Neural cell (in vitro differentiated cells): ENCODE data around the gene CAP2. TPM values are rescaled to one million over a fixed set of nuclear protein-coding genes. Genes with fewer than 3 reads are reported as not detected.
"Not testable (repeated sequence)": the region's sequence is repeated elsewhere in the genome, so short reads cannot be mapped to it uniquely, and the experiment has no call there.

Experiments
- H2AFZ ChIP-seq: fragments of 200-600, 300-800 bp; sonication (generic), shearing (Covaris generic); 2 replicates; pipeline ENCODE4 v1.6.0; 2014; ENCODE audit warnings: low read depth, mild to moderate bottlenecking, antibody characterized with exemption, low read length, moderate library complexity
- H3F3A ChIP-seq: fragments of 200-600 bp; shearing (Covaris generic); 2 replicates; pipeline ENCODE4 v1.6.1; 2016; ENCODE audit warnings: mild to moderate bottlenecking, moderate library complexity, mixed read lengths, antibody characterized with exemption, low read length; ENCODE audit not compliant: insufficient read depth, poor library complexity, severe bottlenecking
- H3K27ac ChIP-seq: fragments of 200-600, 300-800 bp; sonication (generic), shearing (Covaris generic); 2 replicates; pipeline ENCODE4 v1.5.1; 2014; ENCODE audit warnings: mild to moderate bottlenecking, low read length, moderate library complexity
- H3K27me3 ChIP-seq: fragments of 300-800, 200-600 bp; sonication (generic), shearing (Covaris generic); 2 replicates; pipeline ENCODE4 v1.6.0; 2014; ENCODE audit warnings: mild to moderate bottlenecking, low read depth, low read length, moderate library complexity; ENCODE audit not compliant: insufficient read depth
- H3K36me3 ChIP-seq: fragments of 300-800, 200-600 bp; sonication (generic), shearing (Covaris generic); 2 replicates; pipeline ENCODE4 v1.5.1; 2014; ENCODE audit warnings: mild to moderate bottlenecking, antibody characterized with exemption, low read length, moderate library complexity; ENCODE audit not compliant: insufficient read depth
- H3K4me2 ChIP-seq: fragments of 300-800, 200-600 bp; sonication (generic), shearing (Covaris generic); 2 replicates; pipeline ENCODE4 v1.6.0; 2014; ENCODE audit warnings: mild to moderate bottlenecking, low read length
- H3K4me3 ChIP-seq: fragments of 300-800, 200-600 bp; sonication (generic), shearing (Covaris generic); 2 replicates; pipeline ENCODE4 v1.5.1; 2014; ENCODE audit warnings: mild to moderate bottlenecking, low read length, moderate library complexity
- H3K79me2 ChIP-seq: fragments of 200-600 bp; shearing (Covaris generic); replicated peaks from 2 replicates; pipeline ENCODE4 v1.6.0; 2014; ENCODE audit warnings: mild to moderate bottlenecking, low read length, moderate library complexity; ENCODE audit not compliant: insufficient read depth
- H3K9ac ChIP-seq: fragments of 300-800, 200-600 bp; sonication (generic), shearing (Covaris generic); 2 replicates; pipeline ENCODE4 v1.6.1; 2016; ENCODE audit warnings: mild to moderate bottlenecking, low read length, mixed read lengths
- H3K9me2 ChIP-seq: fragments of 200-600 bp; shearing (Covaris generic); 2 replicates; pipeline ENCODE4 v1.6.1; 2016; ENCODE audit warnings: mild to moderate bottlenecking, low read length, mixed read lengths; ENCODE audit not compliant: insufficient read depth
- H3K9me3 ChIP-seq: fragments of 200-600, 300-800 bp; sonication (generic), shearing (Covaris generic); 2 replicates; pipeline ENCODE4 v1.6.1; 2016; ENCODE audit warnings: mild to moderate bottlenecking, mixed run types, low read length, moderate library complexity, mixed read lengths
- H4K20me1 ChIP-seq: fragments of 200-600 bp; shearing (Covaris generic); 2 replicates; pipeline ENCODE4 v1.6.1; 2016; ENCODE audit warnings: mild to moderate bottlenecking, mixed run types; ENCODE audit not compliant: insufficient read depth
- EP300 ChIP-seq: fragments of 450-650 bp; conservative IDR thresholded peaks from 2 replicates; pipeline ENCODE4 v1.6.1; 2014; ENCODE audit warnings: antibody characterized with exemption, mild to moderate bottlenecking, moderate library complexity; ENCODE audit not compliant: poor library complexity, severe bottlenecking
- EZH2 ChIP-seq: fragments of 200-600, 300-800 bp; shearing (Covaris generic), sonication (generic); IDR thresholded peaks from 2 replicates; pipeline ENCODE4 v1.6.1; 2014; ENCODE audit warnings: antibody characterized with exemption, low read length, borderline replicate concordance, mild to moderate bottlenecking; ENCODE audit not compliant: insufficient read depth, poor library complexity, severe bottlenecking
- MXI1 ChIP-seq: fragments of 450-650 bp; conservative IDR thresholded peaks from 2 replicates; pipeline ENCODE4 v1.6.1; 2014; ENCODE audit warnings: antibody characterized with exemption, mild to moderate bottlenecking; ENCODE audit not compliant: poor library complexity, severe bottlenecking
- POLR2AphosphoS5 ChIP-seq: IDR thresholded peaks from 2 replicates; pipeline ENCODE4 v1.6.1; 2012
- RAD21 ChIP-seq: fragments of 450-650 bp; conservative IDR thresholded peaks from 2 replicates; pipeline ENCODE4 v1.6.1; 2014; ENCODE audit warnings: antibody characterized with exemption, mild to moderate bottlenecking, moderate library complexity
- SMC3 ChIP-seq: fragments of 450-650 bp; conservative IDR thresholded peaks from 2 replicates; pipeline ENCODE4 v1.6.1; 2014; ENCODE audit warnings: antibody characterized with exemption, mild to moderate bottlenecking, moderate library complexity; ENCODE audit not compliant: poor library complexity
- TAF1 ChIP-seq: IDR thresholded peaks from 2 replicates; pipeline ENCODE4 v1.6.1; 2012; ENCODE audit warnings: low read depth
- polyA plus RNA-seq: library from polyadenylated mRNA; depleted of rRNA; stranded (reverse); fragments of >200 nt; gene quantifications from 2 replicates; pipeline ENCODE4 v1.2.3, GENCODE V29; 2014
- TF ChIP-seq, protein P1 (sequence below): IDR thresholded peaks from 2 replicates; pipeline ENCODE4 v1.6.1; 2012; ENCODE audit warnings: borderline replicate concordance
- TF ChIP-seq, protein P2 (sequence below): fragments of 450-650 bp; IDR thresholded peaks from 2 replicates; pipeline ENCODE4 v1.5.1; 2014; ENCODE audit warnings: antibody characterized with exemption, mild to moderate bottlenecking, moderate library complexity; ENCODE audit not compliant: poor library complexity, severe bottlenecking

Gene CAP2
- polyA plus RNA-seq, 1 donor from 2014 or later: 13.4 TPM

DNA sequence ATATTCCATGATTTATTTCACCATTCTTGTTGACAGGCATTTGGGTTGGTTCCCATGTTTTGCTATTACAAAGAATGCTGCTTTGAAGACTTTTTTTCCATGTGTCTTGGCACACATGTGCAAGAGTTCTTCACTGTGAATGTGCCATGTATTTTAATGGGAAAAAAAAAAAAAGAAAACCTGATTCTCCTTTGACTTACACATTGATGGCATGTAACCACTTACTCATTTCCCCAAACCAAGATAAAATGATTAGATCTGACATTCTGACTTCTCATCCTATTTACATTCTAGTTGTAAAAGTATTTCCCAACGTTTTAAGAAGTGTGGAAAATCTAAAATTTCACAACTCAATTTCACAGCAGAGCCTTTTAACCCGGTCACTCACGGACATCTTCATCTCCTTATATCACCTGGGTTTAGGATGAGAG lies 4.4 kb downstream of the CAP2 start:
- Histone ChIP-seq H2AFZ (no peak overlapping the region), H4K20me1 (no peaks in the 10 kb centered on the region), H3K27me3 (no peaks in the 10 kb centered on the region), H3K4me3 (no peak overlapping the region), H3F3A (no peaks in the 10 kb centered on the region), H3K36me3 (no peaks in the 10 kb centered on the region), H3K27ac (no peak overlapping the region), H3K9me2 (no peaks in the 10 kb centered on the region), H3K4me2 (no peak overlapping the region), H3K79me2 (peaks cover 3% of the 10 kb centered on the region), H3K9ac (no peak overlapping the region), H3K9me3 (no peaks in the 10 kb centered on the region)
- TF ChIP-seq, protein P1, sequence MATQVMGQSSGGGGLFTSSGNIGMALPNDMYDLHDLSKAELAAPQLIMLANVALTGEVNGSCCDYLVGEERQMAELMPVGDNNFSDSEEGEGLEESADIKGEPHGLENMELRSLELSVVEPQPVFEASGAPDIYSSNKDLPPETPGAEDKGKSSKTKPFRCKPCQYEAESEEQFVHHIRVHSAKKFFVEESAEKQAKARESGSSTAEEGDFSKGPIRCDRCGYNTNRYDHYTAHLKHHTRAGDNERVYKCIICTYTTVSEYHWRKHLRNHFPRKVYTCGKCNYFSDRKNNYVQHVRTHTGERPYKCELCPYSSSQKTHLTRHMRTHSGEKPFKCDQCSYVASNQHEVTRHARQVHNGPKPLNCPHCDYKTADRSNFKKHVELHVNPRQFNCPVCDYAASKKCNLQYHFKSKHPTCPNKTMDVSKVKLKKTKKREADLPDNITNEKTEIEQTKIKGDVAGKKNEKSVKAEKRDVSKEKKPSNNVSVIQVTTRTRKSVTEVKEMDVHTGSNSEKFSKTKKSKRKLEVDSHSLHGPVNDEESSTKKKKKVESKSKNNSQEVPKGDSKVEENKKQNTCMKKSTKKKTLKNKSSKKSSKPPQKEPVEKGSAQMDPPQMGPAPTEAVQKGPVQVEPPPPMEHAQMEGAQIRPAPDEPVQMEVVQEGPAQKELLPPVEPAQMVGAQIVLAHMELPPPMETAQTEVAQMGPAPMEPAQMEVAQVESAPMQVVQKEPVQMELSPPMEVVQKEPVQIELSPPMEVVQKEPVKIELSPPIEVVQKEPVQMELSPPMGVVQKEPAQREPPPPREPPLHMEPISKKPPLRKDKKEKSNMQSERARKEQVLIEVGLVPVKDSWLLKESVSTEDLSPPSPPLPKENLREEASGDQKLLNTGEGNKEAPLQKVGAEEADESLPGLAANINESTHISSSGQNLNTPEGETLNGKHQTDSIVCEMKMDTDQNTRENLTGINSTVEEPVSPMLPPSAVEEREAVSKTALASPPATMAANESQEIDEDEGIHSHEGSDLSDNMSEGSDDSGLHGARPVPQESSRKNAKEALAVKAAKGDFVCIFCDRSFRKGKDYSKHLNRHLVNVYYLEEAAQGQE: no peak
- TF ChIP-seq EP300 (no peak), POLR2AphosphoS5 (no peak), SMC3 (no peak), EZH2 (no peak), MXI1 (no peak), RAD21 (no peak), TAF1 (no peak)
- TF ChIP-seq, protein P2, sequence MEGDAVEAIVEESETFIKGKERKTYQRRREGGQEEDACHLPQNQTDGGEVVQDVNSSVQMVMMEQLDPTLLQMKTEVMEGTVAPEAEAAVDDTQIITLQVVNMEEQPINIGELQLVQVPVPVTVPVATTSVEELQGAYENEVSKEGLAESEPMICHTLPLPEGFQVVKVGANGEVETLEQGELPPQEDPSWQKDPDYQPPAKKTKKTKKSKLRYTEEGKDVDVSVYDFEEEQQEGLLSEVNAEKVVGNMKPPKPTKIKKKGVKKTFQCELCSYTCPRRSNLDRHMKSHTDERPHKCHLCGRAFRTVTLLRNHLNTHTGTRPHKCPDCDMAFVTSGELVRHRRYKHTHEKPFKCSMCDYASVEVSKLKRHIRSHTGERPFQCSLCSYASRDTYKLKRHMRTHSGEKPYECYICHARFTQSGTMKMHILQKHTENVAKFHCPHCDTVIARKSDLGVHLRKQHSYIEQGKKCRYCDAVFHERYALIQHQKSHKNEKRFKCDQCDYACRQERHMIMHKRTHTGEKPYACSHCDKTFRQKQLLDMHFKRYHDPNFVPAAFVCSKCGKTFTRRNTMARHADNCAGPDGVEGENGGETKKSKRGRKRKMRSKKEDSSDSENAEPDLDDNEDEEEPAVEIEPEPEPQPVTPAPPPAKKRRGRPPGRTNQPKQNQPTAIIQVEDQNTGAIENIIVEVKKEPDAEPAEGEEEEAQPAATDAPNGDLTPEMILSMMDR: no peak

DNA sequence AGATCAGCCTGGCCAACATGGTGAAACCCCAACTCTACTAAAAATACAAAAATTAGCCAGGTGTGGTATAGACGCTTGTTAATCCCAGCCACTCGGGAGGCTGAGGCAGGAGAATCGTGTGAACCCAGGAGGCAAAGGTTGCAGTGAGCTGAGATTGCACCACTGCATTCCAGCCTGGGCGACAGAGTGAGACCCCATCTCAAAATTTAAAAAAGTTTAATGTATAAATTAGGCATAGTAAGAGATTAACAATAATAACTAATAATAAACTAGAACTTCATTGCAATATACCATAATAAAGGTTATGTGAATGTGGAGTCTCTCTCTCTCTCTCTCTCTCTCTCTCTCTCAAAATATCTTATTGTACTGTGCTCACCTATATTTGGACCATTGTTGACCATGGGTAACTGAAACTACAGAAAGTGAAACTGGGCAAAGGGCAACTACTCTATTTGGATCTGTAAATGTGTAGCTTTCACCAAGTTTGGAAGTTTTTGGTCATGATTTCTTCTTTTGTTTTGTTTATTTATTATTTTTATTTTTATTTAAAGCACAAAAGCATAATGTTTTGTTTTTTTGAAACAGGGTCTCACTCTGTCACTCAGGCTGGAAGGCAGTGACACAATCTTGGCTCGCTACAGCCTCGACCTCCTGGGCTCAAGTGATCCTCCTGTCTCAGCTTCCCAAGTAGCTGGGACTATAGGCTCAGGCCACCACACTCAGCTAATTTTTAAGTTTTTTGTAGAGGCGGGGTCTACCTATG lies 12.0 kb downstream of the CAP2 start:
- H3K9me2 ChIP-seq, H3K4me3 ChIP-seq, H3K9ac ChIP-seq, H3K27me3 ChIP-seq, H4K20me1 ChIP-seq, H3K4me2 ChIP-seq, H3K36me3 ChIP-seq, H3K9me3 ChIP-seq, H3K79me2 ChIP-seq, H3F3A ChIP-seq, H2AFZ ChIP-seq, H3K27ac ChIP-seq: not testable (repeated sequence)

DNA sequence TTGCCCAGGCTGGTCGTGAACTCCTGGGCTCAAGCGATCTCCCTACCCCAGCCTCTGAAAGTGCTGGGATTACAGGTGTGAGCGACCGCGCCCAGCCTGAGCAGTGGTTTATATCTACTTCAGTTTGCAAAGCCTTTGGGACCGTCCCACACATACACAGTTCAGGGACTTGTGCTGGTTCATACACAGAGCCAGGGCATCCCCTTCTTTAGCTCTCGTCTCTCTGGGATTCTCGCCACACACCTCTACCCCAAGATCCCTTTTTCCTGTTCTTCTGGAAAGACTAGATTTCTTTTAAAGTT lies 12.5 kb downstream of the CAP2 start:
- no peak for TF ChIP-seq EZH2
- no peak for TF ChIP-seq SMC3
- TF ChIP-seq, protein P1: no peak
- no peak for TF ChIP-seq TAF1
- TF ChIP-seq RAD21: no peak
- no peak for TF ChIP-seq MXI1
- no peak for TF ChIP-seq EP300
- TF ChIP-seq POLR2AphosphoS5: no peak
- TF ChIP-seq, protein P2: no peak
- H2AFZ ChIP-seq: no peak overlapping the region

More for the DNA sequence above, 12.5 kb downstream of the CAP2 start:
- H3K9ac ChIP-seq: no peak overlapping the region
- no peaks in the 10 kb centered on the region for H3K9me2 ChIP-seq
- no peak overlapping the region for H3K4me2 ChIP-seq
- no peaks in the 10 kb centered on the region for H3K27me3 ChIP-seq
- H4K20me1 ChIP-seq: no peaks in the 10 kb centered on the region
- H3F3A ChIP-seq: no peaks in the 10 kb centered on the region
- no peaks in the 10 kb centered on the region for H3K79me2 ChIP-seq
- H3K4me3 ChIP-seq: no peak overlapping the region
- H3K36me3 ChIP-seq: no peaks in the 10 kb centered on the region
- H3K9me3 ChIP-seq: no peaks in the 10 kb centered on the region
- no peak overlapping the region for H3K27ac ChIP-seq
